IMR-90 (cell line): ENCODE results near the gene SHROOM3. TPM values are rescaled to one million over a fixed set of nuclear protein-coding genes. Genes with fewer than 3 reads are reported as not detected.

Experiments used
- ATAC-seq: fragments of 200-7000 bp; cut with Tn5 transposase; 2 replicates; pipeline ENCODE4 v1.9.1; 2020; ENCODE audit warnings: low read depth, mild to moderate bottlenecking, moderate library complexity
- BruUV-seq: library from RNA; stranded (reverse); fragments of 400-500 nt; replicated peaks from 2 replicates; lab custom pipeline; 2021; lab: Mats Ljungman, UMichigan
- CTCF ChIA-PET: fragments of 300-600 bp; formaldehyde crosslinking; extraction: SDS; loops from one replicate; lab custom pipeline; 2021; ENCODE audit warnings: antibody characterized with exemption; lab: Yijun Ruan, JAX
- POLR2A ChIA-PET: fragments of 300-600 bp; sonication (Branson Sonifier 250); formaldehyde crosslinking; loops from one replicate; lab custom pipeline; 2022; ENCODE audit warnings: antibody characterized with exemption; ENCODE audit not compliant: unreplicated experiment; lab: Charles Lee
- DNase-seq: peaks from one replicate; pipeline ENCODE4 v3.0.0; 2013
- H2AFZ ChIP-seq: replicated peaks from 2 replicates; pipeline ENCODE3; 2013; ENCODE audit warnings: low read length, mild to moderate bottlenecking; ENCODE audit not compliant: poor library complexity
- H2AK5ac ChIP-seq: 2 replicates; pipeline ENCODE4 v1.6.1; 2013; ENCODE audit warnings: low read depth, low read length, inconsistent platforms
- H2AK9ac ChIP-seq: replicated peaks from 2 replicates; pipeline ENCODE3; 2013; ENCODE audit warnings: mild to moderate bottlenecking, low read depth, low read length, moderate library complexity; ENCODE audit not compliant: poor library complexity
- H2BK120ac ChIP-seq: 2 replicates; pipeline ENCODE4 v1.6.1; 2013; ENCODE audit warnings: low read depth, low read length, inconsistent platforms
- H2BK15ac ChIP-seq: 3 replicates; pipeline ENCODE4 v1.6.1; 2013; ENCODE audit warnings: low read depth, low read length, inconsistent platforms
- H2BK20ac ChIP-seq: 2 replicates; pipeline ENCODE4 v1.6.1; 2013; ENCODE audit warnings: low read depth, mild to moderate bottlenecking, inconsistent platforms, low read length, moderate library complexity
- H2BK5ac ChIP-seq: 2 replicates; pipeline ENCODE4 v1.6.1; 2013; ENCODE audit warnings: mild to moderate bottlenecking, low read depth, low read length, inconsistent platforms; ENCODE audit not compliant: poor library complexity, severe bottlenecking
- H3K14ac ChIP-seq: replicated peaks from 2 replicates; pipeline ENCODE4 v1.6.1; 2013; ENCODE audit warnings: low read depth, low read length, inconsistent platforms
- H3K18ac ChIP-seq: 2 replicates; pipeline ENCODE4 v1.6.1; 2013; ENCODE audit warnings: low read depth, low read length, control low read depth
- H3K23ac ChIP-seq: 2 replicates; pipeline ENCODE4 v1.6.1; 2013; ENCODE audit warnings: low read depth, low read length, inconsistent platforms
- H3K27ac ChIP-seq: 2 replicates; pipeline ENCODE4 v1.5.1; 2013; ENCODE audit warnings: mild to moderate bottlenecking, control low read depth, low read length; ENCODE audit not compliant: insufficient read depth
- H3K27me3 ChIP-seq: 2 replicates; pipeline ENCODE4 v1.6.1; 2013; ENCODE audit warnings: low read length; ENCODE audit not compliant: control insufficient read depth, insufficient read depth
- H3K36me3 ChIP-seq: 2 replicates; pipeline ENCODE4 v1.6.1; 2013; ENCODE audit warnings: low read length, mixed read lengths; ENCODE audit not compliant: control insufficient read depth, insufficient read depth
- H3K4ac ChIP-seq: 2 replicates; pipeline ENCODE4 v1.6.1; 2013; ENCODE audit warnings: low read depth, low read length, inconsistent platforms
- H3K4me1 ChIP-seq: 2 replicates; pipeline ENCODE4 v1.6.1; 2013; ENCODE audit warnings: low read length, mixed read lengths; ENCODE audit not compliant: control insufficient read depth, insufficient read depth
- H3K4me2 ChIP-seq: 2 replicates; pipeline ENCODE4 v1.6.1; 2013; ENCODE audit warnings: low read depth, mild to moderate bottlenecking, control low read depth, low read length, moderate library complexity
- H3K4me3 ChIP-seq: 2 replicates; pipeline ENCODE4 v1.5.1; 2013; ENCODE audit warnings: low read depth, mild to moderate bottlenecking, control low read depth, low read length, moderate library complexity; ENCODE audit not compliant: insufficient read depth
- H3K56ac ChIP-seq: 2 replicates; pipeline ENCODE4 v1.6.1; 2013; ENCODE audit warnings: low read length, inconsistent platforms; ENCODE audit not compliant: insufficient read depth; ENCODE audit errors: extremely low read depth
- H3K79me1 ChIP-seq, 2 experiments: 2 replicates each; pipeline ENCODE4 v1.6.1; 2013; ENCODE audit warnings: low read length in 2 of 2, inconsistent platforms in 1 of 2, low read depth in 1 of 2
- H3K9ac ChIP-seq: 2 replicates; pipeline ENCODE4 v1.6.1; 2013; ENCODE audit warnings: low read depth, low read length, control low read depth
- H3K9me1 ChIP-seq: 2 replicates; pipeline ENCODE4 v1.6.1; 2013; ENCODE audit warnings: low read length, inconsistent platforms; ENCODE audit not compliant: insufficient read depth
- H3K9me3 ChIP-seq: 2 replicates; pipeline ENCODE4 v1.6.1; 2013; ENCODE audit warnings: low read length; ENCODE audit not compliant: control insufficient read depth, insufficient read depth
- H4K20me1 ChIP-seq: 2 replicates; pipeline ENCODE4 v1.6.1; 2013; ENCODE audit warnings: low read length, inconsistent platforms; ENCODE audit not compliant: insufficient read depth
- H4K5ac ChIP-seq: 2 replicates; pipeline ENCODE4 v1.6.1; 2013; ENCODE audit warnings: mild to moderate bottlenecking, low read depth, low read length, control low read depth
- H4K8ac ChIP-seq, 2 experiments: 2 replicates each; pipeline ENCODE4 v1.6.1; 2013; ENCODE audit warnings: low read depth in 2 of 2, low read length in 2 of 2, control low read depth in 1 of 2, inconsistent platforms in 1 of 2
- H4K91ac ChIP-seq: 2 replicates; pipeline ENCODE4 v1.6.1; 2013; ENCODE audit warnings: low read depth, low read length, inconsistent platforms; ENCODE audit not compliant: insufficient read depth
- SMC3 ChIP-seq: fragments of 150-350 bp; IDR thresholded peaks from 2 replicates; pipeline ENCODE4 v1.6.1; 2016; ENCODE audit warnings: low read depth, mild to moderate bottlenecking, antibody characterized with exemption, low read length, moderate library complexity
- WGBS, 2 experiments: methylation state at CpG; one replicate each; pipeline versions ENCODE4 v1.1.5 to v1.1.7; 2013; ENCODE audit warnings: missing lambda C conversion rate in 2 of 2; ENCODE audit not compliant: insufficient read length in 1 of 2; ENCODE audit errors: extremely low coverage in 2 of 2; 5-methylcytosine and 5-hydroxymethylcytosine counted together
- dilution Hi-C: fragments of 300-500 bp; cut with HindIII; formaldehyde crosslinking; loops from one replicate; pipeline ENCODE4 v1.14.3; 2018; ENCODE audit warnings: low sequenced_read_pairs; ENCODE audit not compliant: unreplicated experiment
- in situ Hi-C: fragments of 300-500 bp; cut with MboI; formaldehyde crosslinking; loops from 3 replicates; pipeline ENCODE4 v1.14.3; 2019; ENCODE audit warnings: low sequenced_read_pairs, inconsistent platforms, mixed read lengths
- intact Hi-C: fragments of 100-400 bp; cut with micrococcal nuclease; formaldehyde crosslinking; loops from 2 replicates; pipeline ENCODE4 v1.10.0; 2022
- polyA plus RNA-seq, 3 experiments: library from polyadenylated mRNA; depleted of rRNA; stranded (reverse); fragments of >200 nt; gene quantifications; 2 replicates each; pipeline ENCODE4 v1.2.3, GENCODE V29; 2012; ENCODE audit warnings: low replicate concordance in 1 of 3
- total RNA-seq: library from RNA; depleted of rRNA; stranded (reverse); fragments of >200 nt; gene quantifications from 2 replicates; pipeline ENCODE4 v1.2.3, GENCODE V29; 2012
- TF ChIP-seq, protein P1 (sequence below): conservative IDR thresholded peaks from 2 replicates; pipeline ENCODE4 v1.5.1; 2012; ENCODE audit warnings: mild to moderate bottlenecking, low read depth, low read length, improper control_type of control experiment

Gene SHROOM3
- total and polyA plus RNA-seq, 2 of the 4 experiments (the other 2 are of a cell fraction), result 10.8 to 19.5 TPM

DNA sequence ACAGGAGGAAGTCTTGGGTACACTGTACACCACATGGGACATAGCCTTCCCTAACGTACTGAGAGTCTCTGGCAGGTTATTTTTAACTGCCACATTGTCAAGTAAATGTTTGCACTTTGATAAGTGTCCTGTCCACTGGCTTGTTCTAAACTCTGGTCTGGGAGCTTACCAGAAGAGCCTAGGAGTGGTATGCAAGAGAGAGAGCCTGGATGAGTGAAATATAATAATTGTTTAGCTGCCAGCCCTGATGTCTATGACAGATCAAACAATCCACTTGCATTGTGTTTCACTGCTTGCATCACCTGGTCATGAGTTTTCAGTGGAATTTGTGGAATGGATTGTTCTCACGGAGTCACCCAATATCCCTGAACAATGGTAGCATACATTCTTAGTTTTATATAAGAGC, 91.6 kb downstream of the SHROOM3 start:
- POLR2A ChIA-PET, result no interaction called here
- no peaks in the 10 kb centered on the region for H4K20me1 ChIP-seq
- CTCF ChIA-PET, result no interaction called here
- H2BK15ac ChIP-seq, result 0 out of 3 replicates have a peak overlapping the region, but pooled peaks have one; percentile 74
- H4K91ac ChIP-seq, result no peak overlapping the region
- H3K18ac ChIP-seq, result peak overlapping the region; percentile 37; the same call in 1 of the 2 replicates
- no peak overlapping the region for H3K9ac ChIP-seq
- H3K9me1 ChIP-seq, result no peaks in the 10 kb centered on the region
- intact Hi-C loops (no loop called here), in situ Hi-C loops (no loop called here), dilution Hi-C loops (no loop called here)
- TF ChIP-seq SMC3, result no peak
- TF ChIP-seq, protein P1, sequence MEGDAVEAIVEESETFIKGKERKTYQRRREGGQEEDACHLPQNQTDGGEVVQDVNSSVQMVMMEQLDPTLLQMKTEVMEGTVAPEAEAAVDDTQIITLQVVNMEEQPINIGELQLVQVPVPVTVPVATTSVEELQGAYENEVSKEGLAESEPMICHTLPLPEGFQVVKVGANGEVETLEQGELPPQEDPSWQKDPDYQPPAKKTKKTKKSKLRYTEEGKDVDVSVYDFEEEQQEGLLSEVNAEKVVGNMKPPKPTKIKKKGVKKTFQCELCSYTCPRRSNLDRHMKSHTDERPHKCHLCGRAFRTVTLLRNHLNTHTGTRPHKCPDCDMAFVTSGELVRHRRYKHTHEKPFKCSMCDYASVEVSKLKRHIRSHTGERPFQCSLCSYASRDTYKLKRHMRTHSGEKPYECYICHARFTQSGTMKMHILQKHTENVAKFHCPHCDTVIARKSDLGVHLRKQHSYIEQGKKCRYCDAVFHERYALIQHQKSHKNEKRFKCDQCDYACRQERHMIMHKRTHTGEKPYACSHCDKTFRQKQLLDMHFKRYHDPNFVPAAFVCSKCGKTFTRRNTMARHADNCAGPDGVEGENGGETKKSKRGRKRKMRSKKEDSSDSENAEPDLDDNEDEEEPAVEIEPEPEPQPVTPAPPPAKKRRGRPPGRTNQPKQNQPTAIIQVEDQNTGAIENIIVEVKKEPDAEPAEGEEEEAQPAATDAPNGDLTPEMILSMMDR, result no peak
- no peaks in the 10 kb centered on the region for H3K27me3 ChIP-seq
- H3K56ac ChIP-seq, result no peak overlapping the region
- 20% methylated on average over 1 of the region's 2 CpGs; no CpG with 5 or more reads in 1 of the 2 experiments for WGBS, 2 experiments
- H3K23ac ChIP-seq, result no peak overlapping the region
- H2BK120ac ChIP-seq, result no peak overlapping the region
- no TSS peak for BruUV-seq
- H3K79me1 ChIP-seq, result no peaks in the 10 kb centered on the region
- no peak overlapping the region for H2AFZ ChIP-seq
- H3K14ac ChIP-seq, result no peak overlapping the region
- H3K4ac ChIP-seq, result peak overlapping the region; percentile 2; the same call in 1 of the 2 replicates
- peaks cover 2% of the 10 kb centered on the region; the same call in 1 of the 2 replicates for H3K4me1 ChIP-seq
- H2AK5ac ChIP-seq, result peak overlapping the region; percentile 8; the same call in 1 of the 2 replicates
- no peak overlapping the region for H3K4me2 ChIP-seq
- ATAC-seq, result no peak
- H2BK5ac ChIP-seq, result no peak overlapping the region
- DNase-seq, result no peak
- no peak overlapping the region for H4K8ac ChIP-seq
- H4K5ac ChIP-seq, result no peak overlapping the region
- H3K9me3 ChIP-seq, result no peaks in the 10 kb centered on the region
- H3K27ac ChIP-seq, result no peak overlapping the region
- no peak overlapping the region for H3K4me3 ChIP-seq
- H3K36me3 ChIP-seq, result no peaks in the 10 kb centered on the region
- no peak overlapping the region for H2AK9ac ChIP-seq
- no peak overlapping the region for H2BK20ac ChIP-seq
